Mucosa of gallbladder (tissue), 1 donor: ENCODE results near the gene FUS. TPM values are rescaled to one million over a fixed set of nuclear protein-coding genes. Genes with fewer than 3 reads are reported as not detected.

Experiments
- total RNA-seq: library from RNA; stranded (reverse); gene quantifications from one replicate; pipeline ENCODE4 v1.2.1, GENCODE V29; 2021
- donor health status: DM: no; HTN: no; CAD: no.

The FUS gene
- total RNA-seq, 1 donor from 2014 or later, result 208 TPM

Other genes starting within 250 kb of the FUS start
- 34.4 TPM for gene ORAI3, start 231.1 kb upstream of the FUS start, total RNA-seq
- gene SETD1A, start 222.4 kb upstream of the FUS start, total RNA-seq, result 17.6 TPM
- 30.6 TPM for gene HSD3B7, start 194.9 kb upstream of the FUS start, total RNA-seq
- gene STX1B, start 169.5 kb upstream of the FUS start, total RNA-seq, result 0.58 TPM
- 84.0 TPM for gene STX4, start 146.6 kb upstream of the FUS start, total RNA-seq
- gene ZNF668, start 105.9 kb upstream of the FUS start, total RNA-seq, result 9.2 TPM
- gene ZNF646, start 105.7 kb upstream of the FUS start, total RNA-seq, result 26.1 TPM
- gene PRSS53, start 91.2 kb upstream of the FUS start, total RNA-seq, result 4.5 TPM
- gene VKORC1, start 85.3 kb upstream of the FUS start, total RNA-seq, result 100 TPM
- 49.6 TPM for gene BCKDK, start 71.8 kb upstream of the FUS start, total RNA-seq
- 67.2 TPM for gene KAT8, start 62.5 kb upstream of the FUS start, total RNA-seq
- gene PRSS8, start 44.4 kb upstream of the FUS start, total RNA-seq, result 312 TPM
- 5.7 TPM for gene PRSS36, start 30.1 kb upstream of the FUS start, total RNA-seq
- 25.1 TPM for gene PYCARD, start 22.6 kb downstream of the FUS start, total RNA-seq
- 0.06 TPM for gene TRIM72, start 34.0 kb downstream of the FUS start, total RNA-seq
- gene PYDC1, start 37.0 kb downstream of the FUS start, total RNA-seq, result not detected
- gene ITGAM, start 79.8 kb downstream of the FUS start, total RNA-seq, result 14.9 TPM
- gene ITGAX, start 175.0 kb downstream of the FUS start, total RNA-seq, result 16.1 TPM
- gene ITGAD, start 213.2 kb downstream of the FUS start, total RNA-seq, result 0.09 TPM
- 1.3 TPM for gene COX6A2, start 248.2 kb downstream of the FUS start, total RNA-seq